Measurements from ENCODE around the gene SLC31A1.

DNA sequence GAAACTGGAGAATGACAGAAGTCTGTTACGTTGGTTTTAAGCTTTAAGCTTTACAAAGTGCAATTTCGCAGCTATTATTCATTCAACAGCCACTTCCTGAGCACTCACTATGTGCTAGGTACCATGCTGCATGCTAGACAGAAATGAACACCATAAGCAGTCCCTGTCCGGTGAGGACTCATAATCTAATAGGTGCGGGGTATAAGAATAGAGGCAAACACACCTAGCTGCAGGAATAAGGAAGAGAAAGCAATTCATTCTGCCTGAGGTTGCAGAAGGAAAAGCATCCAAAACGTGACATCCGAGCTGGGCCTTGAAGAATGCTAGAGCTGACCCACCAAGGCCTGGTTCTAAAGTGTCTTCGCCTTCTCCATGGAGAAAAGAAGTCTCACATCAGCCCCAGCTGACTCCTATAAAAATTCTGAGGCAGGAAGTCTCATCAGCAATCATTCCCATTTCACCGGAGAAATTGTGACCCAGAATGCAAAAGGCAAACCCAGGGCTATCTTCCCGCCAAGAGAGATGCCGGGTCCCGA is 809 bp upstream of the SLC31A1 start:
- TF ChIP-seq, protein P1, sequence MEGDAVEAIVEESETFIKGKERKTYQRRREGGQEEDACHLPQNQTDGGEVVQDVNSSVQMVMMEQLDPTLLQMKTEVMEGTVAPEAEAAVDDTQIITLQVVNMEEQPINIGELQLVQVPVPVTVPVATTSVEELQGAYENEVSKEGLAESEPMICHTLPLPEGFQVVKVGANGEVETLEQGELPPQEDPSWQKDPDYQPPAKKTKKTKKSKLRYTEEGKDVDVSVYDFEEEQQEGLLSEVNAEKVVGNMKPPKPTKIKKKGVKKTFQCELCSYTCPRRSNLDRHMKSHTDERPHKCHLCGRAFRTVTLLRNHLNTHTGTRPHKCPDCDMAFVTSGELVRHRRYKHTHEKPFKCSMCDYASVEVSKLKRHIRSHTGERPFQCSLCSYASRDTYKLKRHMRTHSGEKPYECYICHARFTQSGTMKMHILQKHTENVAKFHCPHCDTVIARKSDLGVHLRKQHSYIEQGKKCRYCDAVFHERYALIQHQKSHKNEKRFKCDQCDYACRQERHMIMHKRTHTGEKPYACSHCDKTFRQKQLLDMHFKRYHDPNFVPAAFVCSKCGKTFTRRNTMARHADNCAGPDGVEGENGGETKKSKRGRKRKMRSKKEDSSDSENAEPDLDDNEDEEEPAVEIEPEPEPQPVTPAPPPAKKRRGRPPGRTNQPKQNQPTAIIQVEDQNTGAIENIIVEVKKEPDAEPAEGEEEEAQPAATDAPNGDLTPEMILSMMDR (IDR thresholded peaks at IDR 0.05; ENCODE audit: low read depth, low read length, poor library complexity, severe bottlenecking) = no peak
- no peak for TF ChIP-seq EZH2phosphoT487 (IDR thresholded peaks at IDR 0.05; ENCODE audit: borderline replicate concordance, low read length)

All from DOHH2 (cell line).